PC-9 (cell line): ENCODE data around the gene CCDC88C. TPM values are rescaled to one million over a fixed set of nuclear protein-coding genes. Genes with fewer than 3 reads are reported as not detected.

Experiments used
- BruUV-seq: library from RNA; stranded (reverse); fragments of 400-500 nt; replicated peaks from 2 replicates; lab custom pipeline; 2021; lab: Mats Ljungman, UMichigan
- CTCF ChIA-PET: fragments of 300-600 bp; sonication (Branson Sonifier 250); formaldehyde crosslinking; loops from one replicate; lab custom pipeline; 2022; ENCODE audit warnings: antibody characterized with exemption; lab: Charles Lee
- POLR2A ChIA-PET: fragments of 300-600 bp; sonication (Branson Sonifier 250); formaldehyde crosslinking; loops from one replicate; lab custom pipeline; 2022; ENCODE audit warnings: antibody characterized with exemption; ENCODE audit not compliant: unreplicated experiment; lab: Charles Lee
- DNase-seq, 2 experiments: peaks; one replicate each; pipeline versions ENCODE4 v3.0.0 to v3.0.0-alpha.2; 2015 to 2022; ENCODE audit warnings: mixed read lengths in 1 of 2
- H2AFZ ChIP-seq: fragments of 200-600 bp; sonication (generic); 2 replicates; pipeline ENCODE4 v1.8.1; 2017; ENCODE audit warnings: antibody characterized with exemption
- H3F3A ChIP-seq: fragments of 200-600 bp; sonication (generic); 2 replicates; pipeline ENCODE4 v1.8.1; 2017; ENCODE audit warnings: antibody characterized with exemption, mild to moderate bottlenecking, low read depth; ENCODE audit not compliant: insufficient read depth
- H3K27ac ChIP-seq: fragments of 200-600 bp; sonication (generic); 2 replicates; pipeline ENCODE4 v1.6.1; 2016; ENCODE audit warnings: mixed run types
- H3K27me3 ChIP-seq: fragments of 200-600 bp; sonication (generic); 2 replicates; pipeline ENCODE4 v1.6.1; 2016; ENCODE audit warnings: low read depth, mixed run types; ENCODE audit not compliant: insufficient read depth
- H3K36me3 ChIP-seq: fragments of 200-600 bp; sonication (generic); 2 replicates; pipeline ENCODE4 v1.6.1; 2016; ENCODE audit warnings: low read depth, mixed run types
- H3K4me1 ChIP-seq: fragments of 200-600 bp; sonication (generic); replicated peaks from 2 replicates; pipeline ENCODE4 v1.6.1; 2016; ENCODE audit warnings: mixed run types; ENCODE audit not compliant: insufficient read depth
- H3K4me2 ChIP-seq: fragments of 200-600 bp; sonication (generic); 2 replicates; pipeline ENCODE4 v1.6.1; 2017; ENCODE audit warnings: mixed run types
- H3K4me3 ChIP-seq: fragments of 200-600 bp; sonication (generic); 2 replicates; pipeline ENCODE4 v1.6.1; 2016; ENCODE audit warnings: mixed run types
- H3K79me2 ChIP-seq: fragments of 200-600 bp; sonication (generic); 2 replicates; pipeline ENCODE4 v1.6.1; 2017; ENCODE audit warnings: low read depth, mixed run types
- H3K9me2 ChIP-seq: fragments of 200-600 bp; sonication (generic); 2 replicates; pipeline ENCODE4 v1.8.1; 2017; ENCODE audit warnings: mild to moderate bottlenecking; ENCODE audit not compliant: insufficient read depth
- H3K9me3 ChIP-seq: fragments of 200-600 bp; sonication (generic); 2 replicates; pipeline ENCODE4 v1.8.1; 2016; ENCODE audit warnings: low read depth; ENCODE audit not compliant: insufficient read depth
- H4K20me1 ChIP-seq: fragments of 200-600 bp; sonication (generic); 2 replicates; pipeline ENCODE4 v1.8.1; 2017; ENCODE audit not compliant: insufficient read depth
- CTCF ChIP-seq: fragments of 200-600 bp; sonication (generic); conservative IDR thresholded peaks from 2 replicates; pipeline ENCODE4 v1.6.1; 2017; ENCODE audit warnings: mixed run types, antibody characterized with exemption, mild to moderate bottlenecking, moderate library complexity
- EZH2 ChIP-seq: fragments of 200-600 bp; sonication (generic); IDR thresholded peaks from 2 replicates; pipeline ENCODE4 v1.8.0; 2017; ENCODE audit warnings: antibody characterized with exemption, low read depth
- intact Hi-C: fragments of 100-400 bp; cut with micrococcal nuclease; formaldehyde crosslinking; loops from one replicate; pipeline ENCODE4 v1.10.0; 2022; ENCODE audit not compliant: unreplicated experiment
- total RNA-seq: library from RNA; stranded (reverse); gene quantifications from 2 replicates; pipeline ENCODE4 v1.2.3, GENCODE V29; 2021

CCDC88C gene
- total RNA-seq, 1 experiment from 2014 or later: 7.4 TPM

DNA sequence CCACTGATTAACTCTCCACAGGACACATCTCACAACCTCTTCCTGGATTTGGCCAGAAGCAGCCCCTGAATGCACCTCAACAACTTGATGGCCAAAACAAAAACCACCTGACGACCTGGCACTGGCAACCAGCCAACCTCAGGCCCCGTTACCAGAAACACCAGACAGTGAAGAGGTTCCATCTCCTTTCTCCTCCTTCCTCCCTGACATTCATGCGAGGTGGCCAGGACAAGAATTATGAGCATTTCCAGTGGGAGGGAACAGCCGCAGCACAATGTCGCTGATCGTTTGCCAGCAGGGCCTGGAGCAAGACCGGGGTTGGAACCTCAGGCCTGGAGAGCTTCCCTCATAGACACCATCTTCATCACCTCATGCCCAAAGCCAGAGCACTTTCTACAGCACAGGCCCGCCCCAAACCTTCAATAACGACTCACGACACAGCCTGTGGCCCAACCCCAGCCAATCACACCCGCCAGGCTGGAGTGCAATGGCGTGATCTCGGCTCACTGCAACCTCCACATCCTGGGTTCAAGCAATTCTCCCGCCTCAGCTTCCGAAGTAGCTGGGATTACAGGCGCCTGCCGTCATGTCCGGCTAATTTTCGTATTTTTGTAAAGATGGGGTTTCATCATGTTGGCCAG, 48.7 kb downstream of the CCDC88C start:
- peaks cover 23% of the 10 kb centered on the region for H3F3A ChIP-seq
- peaks cover 8% of the 10 kb centered on the region for H3K79me2 ChIP-seq
- H3K4me2 ChIP-seq: no peak overlapping the region
- no peaks in the 10 kb centered on the region for H3K27me3 ChIP-seq
- ChIA-PET CTCF (no interaction called here), POLR2A (no interaction called here)
- TF ChIP-seq CTCF (no peak), EZH2 (no peak)
- no peak overlapping the region for H3K4me3 ChIP-seq
- intact Hi-C loops: loop anchor here (5.0 kb wide), 1 partner anchor 48 kb away; the partner anchor contains the start of gene CCDC88C
- DNase-seq: no peak
- no peaks in the 10 kb centered on the region for H4K20me1 ChIP-seq
- H3K4me1 ChIP-seq: peaks cover 38% of the 10 kb centered on the region
- BruUV-seq: no TSS peak
- H3K9me3 ChIP-seq: no peaks in the 10 kb centered on the region
- H2AFZ ChIP-seq: no peak overlapping the region
- no peak overlapping the region for H3K27ac ChIP-seq
- no peaks in the 10 kb centered on the region for H3K36me3 ChIP-seq
- H3K9me2 ChIP-seq: no peaks in the 10 kb centered on the region

GRCh38 chr14:91367173-91368171, 50.1 kb downstream of the CCDC88C start:
- no peak for TF ChIP-seq EZH2
- TF ChIP-seq CTCF: no peak
- Histone ChIP-seq H3K4me1 (peaks cover 30% of the 10 kb centered on the region), H3K4me2 (peak overlapping the region; percentile 76), H3K27ac (peak overlapping the region; percentile 84), H3K36me3 (no peaks in the 10 kb centered on the region), H3K9me3 (no peaks in the 10 kb centered on the region), H3K79me2 (peaks cover 8% of the 10 kb centered on the region), H3K9me2 (no peaks in the 10 kb centered on the region), H3K4me3 (peak overlapping the region; percentile 41; the same call in 1 of the 2 replicates), H3K27me3 (no peaks in the 10 kb centered on the region), H2AFZ (no peak overlapping the region), H3F3A (peaks cover 19% of the 10 kb centered on the region), H4K20me1 (no peaks in the 10 kb centered on the region)
- ChIA-PET POLR2A (no interaction called here), CTCF (interaction anchor here (0.7 kb wide), 1 partner anchor 46 kb away, joined by 3 read pairs; no protein-coding TSS in a partner anchor)
- intact Hi-C loops: loop anchor here (1.0 to 5.0 kb wide), 2 partner anchors 16 to 50 kb away; partner anchors contain the start of gene CCDC88C
- DNase-seq: peak; percentile 67 to 96
- no TSS peak for BruUV-seq

DNA sequence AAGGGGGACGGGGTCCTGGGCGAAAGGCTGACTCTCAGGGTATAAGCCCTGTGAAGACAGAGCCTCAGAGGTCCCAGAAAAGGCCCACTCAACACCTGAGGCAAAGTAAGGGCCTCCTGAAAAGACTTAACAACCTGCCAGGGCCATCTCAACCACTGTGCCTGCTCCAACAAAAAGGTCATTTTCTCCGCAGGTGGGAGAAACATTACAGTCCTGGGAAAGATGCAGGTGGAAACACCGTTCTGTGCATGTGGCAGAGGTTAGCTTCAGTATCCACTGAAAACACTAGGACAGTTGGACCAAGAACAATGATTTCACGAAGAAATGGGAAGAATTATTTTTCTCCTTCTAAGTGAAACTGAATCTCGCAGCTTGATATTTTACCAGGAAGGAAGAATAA, 50.9 kb downstream of the CCDC88C start:
- intact Hi-C loops: loop anchor here (1.0 to 5.0 kb wide), 2 partner anchors 17 to 51 kb away; partner anchors contain the start of gene CCDC88C
- peak overlapping the region; percentile 52 for H3K27ac ChIP-seq
- no TSS peak for BruUV-seq
- no peaks in the 10 kb centered on the region for H3K9me3 ChIP-seq
- peaks cover 37% of the 10 kb centered on the region for H3K4me1 ChIP-seq
- H3K4me3 ChIP-seq: no peak overlapping the region
- peaks cover 8% of the 10 kb centered on the region for H3K79me2 ChIP-seq
- TF ChIP-seq EZH2 (no peak), CTCF (no peak)
- H3K36me3 ChIP-seq: no peaks in the 10 kb centered on the region
- no peaks in the 10 kb centered on the region for H3K27me3 ChIP-seq
- POLR2A ChIA-PET: no interaction called here
- CTCF ChIA-PET: interaction anchor here (0.7 kb wide), 1 partner anchor 47 kb away, joined by 3 read pairs; no protein-coding TSS in a partner anchor
- no peak for DNase-seq
- H3K9me2 ChIP-seq: no peaks in the 10 kb centered on the region
- no peak overlapping the region for H2AFZ ChIP-seq
- H3F3A ChIP-seq: peaks cover 26% of the 10 kb centered on the region
- peak overlapping the region; percentile 76 for H3K4me2 ChIP-seq
- H4K20me1 ChIP-seq: no peaks in the 10 kb centered on the region
